OCI-LY7 (cell line): ENCODE results near the gene TMEM86B. TPM values are rescaled to one million over a fixed set of nuclear protein-coding genes. Genes with fewer than 3 reads are reported as not detected.

Source experiments
- Bru-seq: library from RNA; stranded (reverse); fragments of 400-500 nt; gene quantifications from one replicate; lab custom pipeline; 2021; lab: Mats Ljungman, UMichigan
- BruChase-seq, 2 experiments: library from RNA; stranded (reverse); fragments of 400-500 nt; gene quantifications; one replicate each; lab custom pipeline; 2021; lab: Mats Ljungman, UMichigan
- BruUV-seq: library from RNA; stranded (reverse); fragments of 400-500 nt; replicated peaks from 2 replicates; lab custom pipeline; 2021; lab: Mats Ljungman, UMichigan
- CTCF ChIA-PET: fragments of 300-600 bp; sonication (Branson Sonifier 250); formaldehyde crosslinking; loops from one replicate; lab custom pipeline; 2022; ENCODE audit warnings: antibody characterized with exemption; ENCODE audit not compliant: unreplicated experiment; lab: Charles Lee
- POLR2A ChIA-PET: fragments of 300-600 bp; sonication (Branson Sonifier 250); formaldehyde crosslinking; loops from one replicate; lab custom pipeline; 2022; ENCODE audit warnings: antibody characterized with exemption; lab: Charles Lee
- DNase-seq: peaks from one replicate; pipeline ENCODE4 v3.0.0-alpha.2; 2015; ENCODE audit warnings: low spot score
- H2AFZ ChIP-seq: fragments of 200-600 bp; sonication (generic), shearing (Covaris generic); 2 replicates; pipeline ENCODE4 v1.6.1; 2014; ENCODE audit warnings: mild to moderate bottlenecking, antibody characterized with exemption, low read length, moderate library complexity
- H3K27ac ChIP-seq: fragments of 200-600 bp; sonication (generic); 2 replicates; pipeline ENCODE4 v1.5.1; 2014; ENCODE audit warnings: mixed run types, low read depth, mild to moderate bottlenecking, moderate library complexity, low read length, inconsistent platforms; ENCODE audit not compliant: poor library complexity, severe bottlenecking
- H3K36me3 ChIP-seq: fragments of 200-600 bp; sonication (generic); 2 replicates; pipeline ENCODE4 v1.6.1; 2014; ENCODE audit warnings: mild to moderate bottlenecking, antibody characterized with exemption, low read length, moderate library complexity, mixed read lengths; ENCODE audit not compliant: insufficient read depth
- H3K4me1 ChIP-seq: fragments of 200-600 bp; sonication (generic); 2 replicates; pipeline ENCODE4 v1.5.1; 2014; ENCODE audit warnings: mild to moderate bottlenecking, low read length; ENCODE audit not compliant: insufficient read depth, poor library complexity, severe bottlenecking
- H3K4me2 ChIP-seq: fragments of 200-600 bp; sonication (generic); 2 replicates; pipeline ENCODE4 v1.6.1; 2014; ENCODE audit warnings: mild to moderate bottlenecking, low read length
- H3K4me3 ChIP-seq: fragments of 200-600 bp; sonication (generic); 2 replicates; pipeline ENCODE4 v1.5.1; 2014; ENCODE audit warnings: mild to moderate bottlenecking, low read depth, low read length; ENCODE audit not compliant: poor library complexity, severe bottlenecking
- H3K79me2 ChIP-seq: fragments of 200-600 bp; sonication (generic); 2 replicates; pipeline ENCODE4 v1.6.1; 2016; ENCODE audit warnings: low read depth, mild to moderate bottlenecking, low read length, moderate library complexity, mixed read lengths; ENCODE audit not compliant: insufficient read depth
- H3K9me2 ChIP-seq: fragments of 200-600 bp; sonication (generic); 2 replicates; pipeline ENCODE4 v1.6.1; 2016; ENCODE audit warnings: mild to moderate bottlenecking, low read length, mixed read lengths; ENCODE audit not compliant: insufficient read depth
- H3K9me3 ChIP-seq: fragments of 200-600 bp; sonication (generic); 2 replicates; pipeline ENCODE4 v1.6.1; 2014; ENCODE audit warnings: mild to moderate bottlenecking, mixed run types, low read length, mixed read lengths
- H4K20me1 ChIP-seq: fragments of 200-600 bp; sonication (generic); 2 replicates; pipeline ENCODE4 v1.6.1; 2014; ENCODE audit warnings: mild to moderate bottlenecking, antibody characterized with exemption, low read length, moderate library complexity, mixed read lengths; ENCODE audit not compliant: insufficient read depth
- CTCF ChIP-seq: fragments of 200-600 bp; sonication (generic); conservative IDR thresholded peaks from 2 replicates; pipeline ENCODE4 v1.5.1; 2014; ENCODE audit warnings: mild to moderate bottlenecking, antibody characterized with exemption, low read length, moderate library complexity, mixed read lengths
- EZH2phosphoT487 ChIP-seq: fragments of 200-600 bp; sonication (generic); IDR thresholded peaks from 2 replicates; pipeline ENCODE4 v1.6.1; 2018; ENCODE audit warnings: low read depth, borderline replicate concordance, mild to moderate bottlenecking, mixed run types, antibody characterized with exemption, low read length, moderate library complexity, mixed read lengths
- intact Hi-C: fragments of 100-400 bp; cut with micrococcal nuclease; formaldehyde crosslinking; loops from one replicate; pipeline ENCODE4 v1.10.0; 2022; ENCODE audit not compliant: unreplicated experiment
- long read RNA-seq: library from polyadenylated mRNA; stranded (forward); transcript quantifications from one replicate; pipeline ENCODE4 v2.0.0, GENCODE V29; 2022
- total RNA-seq, 2 experiments: library from RNA; depleted of rRNA in 1 of 2; stranded (reverse); fragments of >200 nt in 1 of 2; shearing (Covaris generic) in 1 of 2; gene quantifications; 2 replicates each; pipeline ENCODE4 v1.2.3, GENCODE V29; 2014 to 2022

TMEM86B gene, protein sequence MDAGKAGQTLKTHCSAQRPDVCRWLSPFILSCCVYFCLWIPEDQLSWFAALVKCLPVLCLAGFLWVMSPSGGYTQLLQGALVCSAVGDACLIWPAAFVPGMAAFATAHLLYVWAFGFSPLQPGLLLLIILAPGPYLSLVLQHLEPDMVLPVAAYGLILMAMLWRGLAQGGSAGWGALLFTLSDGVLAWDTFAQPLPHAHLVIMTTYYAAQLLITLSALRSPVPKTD
- 6.7 and 8.1 TPM in 2 replicates for total RNA-seq (2014; rRNA removed; shearing (Covaris generic))
- 13.7 and 13.8 TPM in 2 replicates for total RNA-seq (2022)
- Bru-seq, nascent RNA = percentile 58 among the genes with signal in this experiment
- percentile 79 among the genes with signal in this experiment for BruChase-seq, experiment 1, labeled RNA remaining after a 6-hour chase
- BruChase-seq, experiment 2, labeled RNA remaining after a 2-hour chase = percentile 85 among the genes with signal in this experiment
- long read RNA-seq, transcript TMEM86B-203 (2 exons, 1,508 nt) = major isoform, 6 of 6 reads
- long read RNA-seq, partial matches to known transcripts = 0 of 6 reads
- long read RNA-seq, other reads (novel, unspliced or antisense) = 0 of 6 reads

- Histone ChIP-seq H3K79me2 (peaks cover 8% of the 10 kb centered on the region; the same call in 1 of the 2 replicates), H4K20me1 (peaks cover 3% of the 10 kb centered on the region), H3K4me2 (no peak within 1 kb of the TSS), H3K36me3 (peaks cover 99% of the 10 kb centered on the region), H3K27ac (no peak within 1 kb of the TSS), H3K9me3 (no peaks in the 10 kb centered on the region), H3K4me1 (no peaks in the 10 kb centered on the region), H3K9me2 (no peaks in the 10 kb centered on the region), H3K4me3 (no peak within 1 kb of the TSS), H2AFZ (no peak within 1 kb of the TSS)
- no peak for DNase-seq
- no peak for TF ChIP-seq CTCF
- TF ChIP-seq EZH2phosphoT487 = no peak
- CTCF ChIA-PET = interaction anchor here (0.5 kb wide), 1 partner anchor 455 kb away, joined by 3 read pairs; no protein-coding TSS in a partner anchor
- POLR2A ChIA-PET = interaction anchor here (0.6 kb wide), 1 partner anchor 31 kb away, joined by 3 read pairs; no protein-coding TSS in a partner anchor
- BruUV-seq = no TSS peak
- intact Hi-C loops = no loop called here
Measured at GRCh38 chr19:55228403-55229031, at the start of gene TMEM86B. TMEM86B (minus strand) TSS chr19:55228763; CDS start chr19:55228741, 22 bp downstream.

DNA sequence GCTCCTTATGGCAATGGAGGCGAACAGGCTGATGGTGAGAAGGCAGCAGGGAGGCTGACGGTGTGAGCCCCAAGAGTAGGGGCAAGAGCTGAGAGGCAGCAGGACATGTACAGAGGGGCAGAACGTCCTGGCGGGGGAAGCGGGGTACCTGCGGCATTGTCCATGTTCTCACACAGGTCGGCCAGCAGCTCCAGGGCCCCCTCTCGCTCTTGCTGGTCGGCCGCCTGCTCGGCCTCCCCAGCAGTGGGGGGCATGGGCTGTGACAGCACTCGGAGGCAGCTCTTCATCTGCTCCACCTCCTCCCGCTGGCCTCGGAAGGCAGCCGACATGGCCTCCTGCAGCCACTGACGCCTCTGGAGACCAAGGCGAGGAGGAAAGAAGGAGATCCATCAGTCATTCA lies 48.9 kb upstream of the TMEM86B start:
- H3K79me2 ChIP-seq = peaks cover 38% of the 10 kb centered on the region
- H3K4me3 ChIP-seq = peak overlapping the region; percentile 64
- H3K9me3 ChIP-seq = no peaks in the 10 kb centered on the region
- BruUV-seq = no TSS peak
- H3K27ac ChIP-seq = peak overlapping the region; percentile 93
- peaks cover 30% of the 10 kb centered on the region for H3K36me3 ChIP-seq
- H3K4me1 ChIP-seq = peaks cover 83% of the 10 kb centered on the region
- no peak for DNase-seq
- no peak overlapping the region for H2AFZ ChIP-seq
- peak overlapping the region; percentile 99 for H3K4me2 ChIP-seq
- intact Hi-C loops = no loop called here
- TF ChIP-seq EZH2phosphoT487 (no peak), CTCF (no peak)
- H4K20me1 ChIP-seq = no peaks in the 10 kb centered on the region
- ChIA-PET CTCF (no interaction called here), POLR2A (interaction anchor here (0.5 to 5.0 kb wide), 6 partner anchors 18 to 356 kb away, joined by 3 to 32 read pairs (median 4); partner anchors contain the start of gene PPP6R1)
- no peaks in the 10 kb centered on the region for H3K9me2 ChIP-seq
